Erythroblast (primary cell): ENCODE data around the gene MIGA1.

ENCODE experiments used
- GATA1 ChIP-seq: IDR thresholded peaks from 2 replicates; pipeline ENCODE4 v1.6.1; 2011; ENCODE audit warnings: low read depth, mild to moderate bottlenecking, control low read depth, low read length, moderate library complexity
- POLR2A ChIP-seq: IDR thresholded peaks from 2 replicates; pipeline ENCODE4 v1.6.1; 2011; ENCODE audit warnings: mild to moderate bottlenecking, low read length

GRCh38 chr1:77872645-77873044 lies 93.2 kb downstream of the MIGA1 start:
- TF ChIP-seq POLR2A (no peak), GATA1 (no peak)
